Activated CD4-positive, alpha-beta T cell treated with anti-CD3 and anti-CD28 coated beads for 24 hours (primary cell): ENCODE measurements around the gene SMYD4.
"Not testable (repeated sequence)": the region's sequence is repeated elsewhere in the genome, so short reads cannot be mapped to it uniquely, and the experiment has no call there.

Experiments used
- DNase-seq, 2 donors: peaks; one replicate each; pipeline ENCODE4 v3.0.0-alpha.2; 2020; ENCODE audit warnings: low read depth in 2 of 2

The SMYD4 gene

GRCh38 chr17:1829592-1830257, at the start of gene SMYD4, which contains the start of gene RPA1:
Gene SMYD4 (minus strand): TSS chr17:1829902. CDS start chr17:1827994, 1,908 bp downstream.
Gene RPA1 (plus strand): TSS chr17:1830005. CDS start chr17:1830094, 89 bp downstream.
- peak; percentile 71 to 78 for DNase-seq

- DNase-seq: no peak
Observed at GRCh38 chr17:1878419-1879121, 48.9 kb upstream of the SMYD4 start.

GRCh38 chr17:1875597-1875996, 45.9 kb upstream of the SMYD4 start:
- no peak for DNase-seq

GRCh38 chr17:1873418-1873817, 43.7 kb upstream of the SMYD4 start:
- DNase-seq: no peak

GRCh38 chr17:1872976-1873375, 43.3 kb upstream of the SMYD4 start:
- DNase-seq: no peak

- DNase-seq: no peak
Observed at GRCh38 chr17:1872254-1872653, 42.6 kb upstream of the SMYD4 start.

- DNase-seq: no peak
Observed at GRCh38 chr17:1871756-1872155, 42.1 kb upstream of the SMYD4 start.

- no peak for DNase-seq
Observed at GRCh38 chr17:1870592-1870991, 40.9 kb upstream of the SMYD4 start.

GRCh38 chr17:1868090-1868489, 38.4 kb upstream of the SMYD4 start:
- no peak for DNase-seq

- no peak for DNase-seq
Observed at GRCh38 chr17:1867307-1867706, 37.6 kb upstream of the SMYD4 start.

GRCh38 chr17:1865252-1866037, 35.7 kb upstream of the SMYD4 start:
- DNase-seq: peak; percentile 20 to 61

- no peak for DNase-seq
Observed at GRCh38 chr17:1861391-1862010, 31.8 kb upstream of the SMYD4 start.

GRCh38 chr17:1860978-1861377, 31.3 kb upstream of the SMYD4 start:
- DNase-seq: no peak

- not testable (repeated sequence) for DNase-seq
Observed at GRCh38 chr17:1856462-1856861, 26.8 kb upstream of the SMYD4 start.

- no peak for DNase-seq
Observed at GRCh38 chr17:1853698-1854097, 24.0 kb upstream of the SMYD4 start.

GRCh38 chr17:1852327-1852726, 22.6 kb upstream of the SMYD4 start:
- no peak for DNase-seq

- no peak for DNase-seq
Observed at GRCh38 chr17:1847191-1847590, 17.5 kb upstream of the SMYD4 start.

GRCh38 chr17:1843947-1844346, 14.2 kb upstream of the SMYD4 start:
- DNase-seq: no peak

GRCh38 chr17:1839516-1839915, 9.8 kb upstream of the SMYD4 start:
- DNase-seq: no peak

- DNase-seq: no peak
Observed at GRCh38 chr17:1834380-1835149, 4.9 kb upstream of the SMYD4 start.

- no peak for DNase-seq
Observed at GRCh38 chr17:1830288-1830687, 586 bp upstream of the SMYD4 start.
